CD14-positive monocyte (primary cell): Measurements from ENCODE around the gene TIMP2. TPM values are rescaled to one million over a fixed set of nuclear protein-coding genes. Genes with fewer than 3 reads are reported as not detected.

Source experiments
- DNase-seq, 3 donors: peaks; one replicate each; pipeline ENCODE4 v3.0.0-alpha.2; 2011 to 2022
- H2AFZ ChIP-seq: 2 replicates; pipeline ENCODE4 v1.6.0; 2012; ENCODE audit warnings: mild to moderate bottlenecking, low read depth, low read length, inconsistent platforms; ENCODE audit not compliant: insufficient read depth, poor library complexity, severe bottlenecking
- H3K27ac ChIP-seq, 2 donors: 1 replicate in 1 of 2; 2 replicates in 1 of 2; pipeline ENCODE4 v1.5.1; 2012 to 2013; ENCODE audit warnings: low read length in 2 of 2, control low read depth in 1 of 2, inconsistent platforms in 1 of 2, low read depth in 1 of 2, mild to moderate bottlenecking in 1 of 2
- H3K27me3 ChIP-seq, 2 donors: one replicate each; pipeline versions ENCODE4 v1.6.0 to v1.6.1; 2011 to 2013; ENCODE audit warnings: low read length in 2 of 2; ENCODE audit not compliant: control insufficient read depth in 2 of 2, insufficient read depth in 2 of 2
- H3K36me3 ChIP-seq, 2 donors: replicated peaks in 1 of 2; 1 replicate in 1 of 2; 2 replicates in 1 of 2; pipeline versions ENCODE4 v1.5.1 to v1.6.1; 2012 to 2013; ENCODE audit warnings: low read length in 2 of 2, control low read depth in 1 of 2, inconsistent platforms in 1 of 2, mild to moderate bottlenecking in 1 of 2; ENCODE audit not compliant: insufficient read depth in 2 of 2, control insufficient read depth in 1 of 2
- H3K4me1 ChIP-seq, 2 donors: 1 replicate in 1 of 2; 2 replicates in 1 of 2; pipeline versions ENCODE4 v1.5.1 to v1.6.1; 2012 to 2013; ENCODE audit warnings: low read length in 2 of 2, control low read depth in 1 of 2, inconsistent platforms in 1 of 2, mild to moderate bottlenecking in 1 of 2, moderate library complexity in 1 of 2; ENCODE audit not compliant: insufficient read depth in 2 of 2, control insufficient read depth in 1 of 2
- H3K4me2 ChIP-seq: replicated peaks from 2 replicates; pipeline ENCODE3; 2012; ENCODE audit warnings: low read length, moderate library complexity, mild to moderate bottlenecking; ENCODE audit not compliant: poor library complexity, severe bottlenecking; ENCODE audit errors: extremely low read depth
- H3K4me3 ChIP-seq, 3 experiments: fragments of 200-600 bp in 1 of 3; sonication (generic) in 1 of 3; replicated peaks in 1 of 3; 1 replicate in 2 of 3; 2 replicates in 1 of 3; pipeline ENCODE4 v1.5.1; 2011 to 2013; ENCODE audit warnings: low read length in 3 of 3, mild to moderate bottlenecking in 3 of 3, control low read depth in 2 of 3, low read depth in 2 of 3, inconsistent platforms in 1 of 3, moderate library complexity in 1 of 3
- H3K79me2 ChIP-seq: 2 replicates; pipeline ENCODE4 v1.6.0; 2012; ENCODE audit warnings: mild to moderate bottlenecking, control low read depth, inconsistent platforms, low read length, moderate library complexity; ENCODE audit not compliant: insufficient read depth
- H3K9ac ChIP-seq: 2 replicates; pipeline ENCODE4 v1.6.0; 2017; ENCODE audit warnings: low read length, mild to moderate bottlenecking; ENCODE audit not compliant: insufficient read depth, poor library complexity, severe bottlenecking
- H3K9me3 ChIP-seq, 2 donors: replicated peaks in 1 of 2; 1 replicate in 1 of 2; 2 replicates in 1 of 2; pipeline versions ENCODE4 v1.5.1 to v1.6.1; 2012 to 2013; ENCODE audit warnings: low read length in 2 of 2, control low read depth in 1 of 2; ENCODE audit not compliant: control insufficient read depth in 1 of 2, insufficient read depth in 1 of 2
- H4K20me1 ChIP-seq: 2 replicates; pipeline ENCODE4 v1.6.0; 2012; ENCODE audit warnings: mild to moderate bottlenecking, low read length, control low read depth, moderate library complexity; ENCODE audit not compliant: insufficient read depth
- H3K27ac Mint-ChIP-seq, 7 donors: one replicate each; pipeline ENCODE4 v1.8.0; 2020; ENCODE audit warnings: mild to moderate bottlenecking in 7 of 7, mixed read lengths in 7 of 7, moderate library complexity in 6 of 7, inconsistent platforms in 2 of 7
- H3K27me3 Mint-ChIP-seq, 3 donors: one replicate each; pipeline ENCODE4 v1.8.0; 2021 to 2022; ENCODE audit warnings: low read depth in 3 of 3, mild to moderate bottlenecking in 3 of 3, mixed read lengths in 3 of 3, moderate library complexity in 3 of 3, inconsistent platforms in 1 of 3
- H3K36me3 Mint-ChIP-seq, 2 donors: one replicate each; pipeline ENCODE4 v1.8.0; 2020; ENCODE audit warnings: mixed read lengths in 2 of 2, inconsistent platforms in 1 of 2, mild to moderate bottlenecking in 1 of 2
- H3K4me1 Mint-ChIP-seq: one replicate; pipeline ENCODE4 v1.8.0; 2020; ENCODE audit warnings: mild to moderate bottlenecking, mixed read lengths
- H3K4me3 Mint-ChIP-seq, 2 donors: one replicate each; pipeline ENCODE4 v1.8.0; 2020; ENCODE audit warnings: mild to moderate bottlenecking in 2 of 2, mixed read lengths in 2 of 2, moderate library complexity in 1 of 2
- H3K9me3 Mint-ChIP-seq, 7 donors: one replicate each; pipeline ENCODE4 v1.8.0; 2020 to 2022; ENCODE audit warnings: mixed read lengths in 7 of 7, mild to moderate bottlenecking in 6 of 7, moderate library complexity in 6 of 7, inconsistent platforms in 2 of 7
- CTCF ChIP-seq: fragments of 200-600 bp; IDR thresholded peaks from one replicate; pipeline ENCODE4 v1.8.0; 2022; ENCODE audit warnings: antibody characterized with exemption, mild to moderate bottlenecking
- WGBS: methylation state at CpG from one replicate; pipeline ENCODE4 v1.1.5; 2013; ENCODE audit warnings: missing lambda C conversion rate; ENCODE audit not compliant: insufficient coverage; 5-methylcytosine and 5-hydroxymethylcytosine counted together
- intact Hi-C, 2 donors: fragments of 100-400 bp; cut with micrococcal nuclease; formaldehyde crosslinking; loops; one replicate each; pipeline versions ENCODE4 v1.15.0 to v1.15.1; 2023
- polyA plus RNA-seq, 3 donors: library from polyadenylated mRNA; depleted of rRNA in 1 of 3; unstranded in 2 of 3; stranded (reverse) in 1 of 3; fragments of 300-500 nt in 2 of 3; fragments of >200 nt in 1 of 3; fragmentation: Illumina TruSeq in 2 of 3; gene quantifications; 1 replicate in 2 of 3; 2 replicates in 1 of 3; pipeline ENCODE4 v1.2.3, GENCODE V29; 2012 to 2021

TIMP2 gene
- polyA plus RNA-seq, 3 donors: 4.5 to 101 (median 6.4) TPM

- Histone ChIP-seq H3K4me3 (no peak overlapping the region), H3K9ac (no peak overlapping the region), H3K36me3 (no peaks in the 10 kb centered on the region), H3K27ac (no peak overlapping the region), H2AFZ (no peak overlapping the region), H3K79me2 (no peaks in the 10 kb centered on the region), H3K9me3 (no peaks in the 10 kb centered on the region), H3K4me1 (no peaks in the 10 kb centered on the region), H3K27me3 (no peaks in the 10 kb centered on the region), H4K20me1 (no peaks in the 10 kb centered on the region), H3K4me2 (no peak overlapping the region)
- Mint-ChIP-seq H3K36me3 (no peaks in the 10 kb centered on the region), H3K4me3 (no peak overlapping the region), H3K27ac (no peak overlapping the region), H3K27me3 (peaks cover 1 to 4% (median 3%) of the 10 kb centered on the region in 3 donors), H3K4me1 (no peaks in the 10 kb centered on the region), H3K9me3 (peaks cover 0 to 2% (median 0%) of the 10 kb centered on the region in 7 donors)
- TF ChIP-seq CTCF: no peak
- intact Hi-C loops: no loop called here
- DNase-seq: no peak
- 90% methylated on average over 6 of the region's 6 CpGs for WGBS
Measured at GRCh38 chr17:78940708-78941107, 15.5 kb upstream of the TIMP2 start.

- H3K36me3 Mint-ChIP-seq: no peaks in the 10 kb centered on the region
- H3K27me3 Mint-ChIP-seq: peaks cover 1 to 4% (median 3%) of the 10 kb centered on the region in 3 donors
- Histone ChIP-seq H3K79me2 (no peaks in the 10 kb centered on the region), H3K27me3 (no peaks in the 10 kb centered on the region), H4K20me1 (no peaks in the 10 kb centered on the region), H3K4me1 (no peaks in the 10 kb centered on the region), H3K9me3 (no peaks in the 10 kb centered on the region), H3K9ac (no peak overlapping the region), H2AFZ (no peak overlapping the region), H3K4me3 (no peak overlapping the region), H3K36me3 (no peaks in the 10 kb centered on the region), H3K4me2 (no peak overlapping the region), H3K27ac (no peak overlapping the region)
- WGBS: no CpG with 5 or more reads among the region's 5 CpGs
- H3K4me3 Mint-ChIP-seq: no peak overlapping the region
- no peak for TF ChIP-seq CTCF
- no peaks in the 10 kb centered on the region for H3K4me1 Mint-ChIP-seq
- no peak for DNase-seq
- peaks cover 0 to 2% (median 0%) of the 10 kb centered on the region in 7 donors for H3K9me3 Mint-ChIP-seq
- intact Hi-C loops: no loop called here
- H3K27ac Mint-ChIP-seq: peak overlapping the region in 1 of 7 donors; percentile 25
Measured at GRCh38 chr17:78940258-78940657, 15.1 kb upstream of the TIMP2 start.
